GM06990 (cell line): ENCODE results near the gene ZNF830.
"Not testable (repeated sequence)": the region's sequence is repeated elsewhere in the genome, so short reads cannot be mapped to it uniquely, and the experiment has no call there.

ENCODE experiments used
- DNase-seq: peaks from one replicate; pipeline ENCODE4 v3.0.0-alpha.2; 2011; ENCODE audit not compliant: insufficient read length; ENCODE audit errors: extremely low read depth
- H3K27me3 ChIP-seq: replicated peaks from 2 replicates; pipeline ENCODE4 v1.6.0; 2011; ENCODE audit warnings: low read length; ENCODE audit not compliant: control insufficient read depth, insufficient read depth
- H3K36me3 ChIP-seq: 2 replicates; pipeline ENCODE4 v1.5.1; 2011; ENCODE audit warnings: low read length; ENCODE audit not compliant: control insufficient read depth, insufficient read depth
- H3K4me3 ChIP-seq: replicated peaks from 2 replicates; pipeline ENCODE4 v1.5.1; 2011; ENCODE audit warnings: low read depth, mild to moderate bottlenecking, control low read depth, low read length
- CTCF ChIP-seq: IDR thresholded peaks from 2 replicates; pipeline ENCODE4 v1.5.1; 2011; ENCODE audit warnings: low read length, control low read depth, mild to moderate bottlenecking, inconsistent platforms; ENCODE audit not compliant: insufficient read depth, poor library complexity, severe bottlenecking

Gene ZNF830

GRCh38 chr17:34926661-34927060, 34.7 kb upstream of the ZNF830 start:
- Histone ChIP-seq H3K36me3 (no peaks in the 10 kb centered on the region), H3K4me3 (no peak overlapping the region), H3K27me3 (no peaks in the 10 kb centered on the region)
- peak; percentile 14 for DNase-seq
- TF ChIP-seq CTCF, result no peak

- H3K36me3 ChIP-seq, result no peaks in the 10 kb centered on the region
- no peak for DNase-seq
- no peak overlapping the region for H3K4me3 ChIP-seq
- no peaks in the 10 kb centered on the region for H3K27me3 ChIP-seq
- no peak for TF ChIP-seq CTCF
These were observed 31.1 kb upstream of the ZNF830 start for GRCh38 chr17:34930283-34930682.

- DNase-seq, H3K36me3 ChIP-seq, H3K4me3 ChIP-seq, H3K27me3 ChIP-seq: not testable (repeated sequence)
These were observed 10.6 kb upstream of the ZNF830 start for GRCh38 chr17:34950780-34951179.

- Histone ChIP-seq H3K4me3 (no peak overlapping the region), H3K36me3 (no peaks in the 10 kb centered on the region), H3K27me3 (no peaks in the 10 kb centered on the region)
- TF ChIP-seq CTCF, result no peak
- no peak for DNase-seq
These were observed 2.9 kb upstream of the ZNF830 start for GRCh38 chr17:34958438-34958837.

- DNase-seq, result no peak
- no peak for TF ChIP-seq CTCF
- Histone ChIP-seq H3K27me3 (no peaks in the 10 kb centered on the region), H3K36me3 (no peaks in the 10 kb centered on the region), H3K4me3 (no peak overlapping the region)
These were observed 12.8 kb downstream of the ZNF830 start for GRCh38 chr17:34974179-34974578.

GRCh38 chr17:34974794-34975785, 13.8 kb downstream of the ZNF830 start:
- DNase-seq, result no peak
- TF ChIP-seq CTCF, result no peak
- no peaks in the 10 kb centered on the region for H3K27me3 ChIP-seq
- no peak overlapping the region for H3K4me3 ChIP-seq
- no peaks in the 10 kb centered on the region for H3K36me3 ChIP-seq
